B cell (primary cell): ENCODE measurements around the gene GSG1L. TPM values are rescaled to one million over a fixed set of nuclear protein-coding genes. Genes with fewer than 3 reads are reported as not detected.

Source experiments
- ATAC-seq: fragments of 200-7000 bp; cut with Tn5 transposase; one replicate; pipeline ENCODE4 v1.10.0; 2021; ENCODE audit warnings: low read depth, mild to moderate bottlenecking, moderate number of reproducible peaks, moderate library complexity
- CTCF ChIA-PET: fragments of 350-600 bp; sonication (Branson Sonifier 250); formaldehyde crosslinking; loops from one replicate; lab custom pipeline; 2021; ENCODE audit warnings: antibody characterized with exemption, inconsistent platforms; lab: Charles Lee
- POLR2A ChIA-PET: fragments of 350-600 bp; sonication (Branson Sonifier 250); formaldehyde crosslinking; loops from one replicate; lab custom pipeline; 2021; ENCODE audit warnings: antibody characterized with exemption; lab: Charles Lee
- DNase-seq: peaks from one replicate; pipeline ENCODE4 v3.0.0; 2013
- H2AFZ ChIP-seq: 2 replicates; pipeline ENCODE4 v1.6.1; 2012; ENCODE audit warnings: mild to moderate bottlenecking, low read depth, low read length; ENCODE audit not compliant: insufficient read depth, poor library complexity, severe bottlenecking
- H3K27ac ChIP-seq, 2 donors: 1 replicate in 1 of 2; 2 replicates in 1 of 2; pipeline ENCODE4 v1.5.1; 2012 to 2013; ENCODE audit warnings: low read length in 2 of 2, mild to moderate bottlenecking in 2 of 2, moderate library complexity in 1 of 2
- H3K27me3 ChIP-seq, 4 experiments: fragments of 200-600 bp in 1 of 4; sonication (generic) in 1 of 4; replicated peaks in 1 of 4; 1 replicate in 2 of 4; 2 replicates in 2 of 4; pipeline versions ENCODE4 v1.6.1 to v1.7.0; 2013 to 2016; ENCODE audit warnings: low read length in 3 of 4, mild to moderate bottlenecking in 2 of 4, mixed read lengths in 1 of 4, moderate library complexity in 1 of 4; ENCODE audit not compliant: insufficient read depth in 4 of 4, control insufficient read depth in 3 of 4; ENCODE audit errors: control extremely low read depth in 1 of 4
- H3K36me3 ChIP-seq, 2 experiments: replicated peaks in 1 of 2; 1 replicate in 1 of 2; 2 replicates in 1 of 2; pipeline versions ENCODE4 v1.6.1 to v1.7.1; 2013; ENCODE audit warnings: low read length in 1 of 2; ENCODE audit not compliant: insufficient read depth in 2 of 2, control insufficient read depth in 1 of 2; ENCODE audit errors: control extremely low read depth in 1 of 2, extremely low read depth in 1 of 2
- H3K4me1 ChIP-seq, 2 donors: fragments of 200-600 bp in 1 of 2; sonication (generic) in 1 of 2; 1 replicate in 1 of 2; 2 replicates in 1 of 2; pipeline versions ENCODE4 v1.5.1 to v1.6.1; 2013 to 2017; ENCODE audit warnings: low read length in 2 of 2; ENCODE audit not compliant: control insufficient read depth in 2 of 2, insufficient read depth in 2 of 2
- H3K4me2 ChIP-seq: replicated peaks from 2 replicates; pipeline ENCODE3; 2012; ENCODE audit warnings: mild to moderate bottlenecking, low read depth, low read length; ENCODE audit not compliant: poor library complexity, severe bottlenecking
- H3K4me3 ChIP-seq, 5 experiments: fragments of 200-600 bp in 1 of 5; sonication (generic) in 1 of 5; 1 replicate in 3 of 5; 2 replicates in 2 of 5; pipeline versions ENCODE4 v1.5.1 to v1.7.0; 2011 to 2016; ENCODE audit warnings: low read length in 4 of 5, mild to moderate bottlenecking in 4 of 5, low read depth in 2 of 5, control low read depth in 1 of 5, moderate library complexity in 1 of 5; ENCODE audit not compliant: insufficient read depth in 1 of 5; ENCODE audit errors: control extremely low read depth in 1 of 5, extremely low read depth in 1 of 5
- H3K79me2 ChIP-seq: fragments of 200-600 bp; sonication (generic); one replicate; pipeline ENCODE4 v1.6.0; 2016; ENCODE audit warnings: low read length; ENCODE audit not compliant: control insufficient read depth, insufficient read depth
- H3K9ac ChIP-seq: fragments of 200-600 bp; sonication (generic); 2 replicates; pipeline ENCODE4 v1.6.1; 2017; ENCODE audit warnings: mild to moderate bottlenecking, low read length, moderate library complexity
- H3K9me3 ChIP-seq, 3 donors: one replicate each; pipeline versions ENCODE4 v1.6.1 to v1.7.1; 2013; ENCODE audit warnings: low read length in 2 of 3; ENCODE audit not compliant: control insufficient read depth in 2 of 3, insufficient read depth in 1 of 3; ENCODE audit errors: control extremely low read depth in 1 of 3
- H4K20me1 ChIP-seq: 2 replicates; pipeline ENCODE4 v1.6.0; 2012; ENCODE audit warnings: mild to moderate bottlenecking, low read length; ENCODE audit not compliant: insufficient read depth, control insufficient read depth, poor library complexity, severe bottlenecking
- H3K27ac Mint-ChIP-seq: one replicate; pipeline ENCODE4 v1.8.0; 2021; ENCODE audit warnings: mixed read lengths
- H3K27me3 Mint-ChIP-seq: one replicate; pipeline ENCODE4 v1.8.0; 2021; ENCODE audit warnings: mixed read lengths
- H3K4me1 Mint-ChIP-seq: one replicate; pipeline ENCODE4 v1.8.0; 2021; ENCODE audit warnings: mixed read lengths
- H3K4me3 Mint-ChIP-seq: one replicate; pipeline ENCODE4 v1.8.0; 2021; ENCODE audit warnings: mixed read lengths
- H3K9me3 Mint-ChIP-seq: one replicate; pipeline ENCODE4 v1.8.0; 2022; ENCODE audit warnings: mixed read lengths; ENCODE audit not compliant: insufficient read depth
- EZH2 ChIP-seq: IDR thresholded peaks from 2 replicates; pipeline ENCODE4 v1.6.1; 2012; ENCODE audit warnings: borderline replicate concordance, low read depth, mild to moderate bottlenecking, moderate library complexity, low read length; ENCODE audit not compliant: insufficient read depth, poor library complexity, severe bottlenecking
- WGBS: methylation state at CpG from one replicate; pipeline ENCODE4 v1.1.5; 2013; ENCODE audit warnings: missing lambda C conversion rate; ENCODE audit not compliant: insufficient coverage; 5-methylcytosine and 5-hydroxymethylcytosine counted together
- intact Hi-C: fragments of 100-400 bp; cut with micrococcal nuclease; formaldehyde crosslinking; loops from one replicate; pipeline ENCODE4 v1.10.0; 2022
- polyA plus RNA-seq: library from polyadenylated mRNA; depleted of rRNA; stranded (reverse); fragments of >200 nt; gene quantifications from 2 replicates; pipeline ENCODE4 v1.2.3, GENCODE V29; 2012
- total RNA-seq, 2 donors: library from RNA; stranded (reverse); fragments of 120-200 nt in 1 of 2; gene quantifications; 1 replicate in 1 of 2; 2 replicates in 1 of 2; pipeline versions ENCODE4 v1.2.3 to v1.2.4, GENCODE V29; 2013 to 2022
- TF ChIP-seq, protein P1 (sequence below): fragments of 200-600 bp; IDR thresholded peaks from one replicate; pipeline ENCODE4 v1.8.0; 2022; ENCODE audit warnings: antibody characterized with exemption, mild to moderate bottlenecking

Gene GSG1L
- total and polyA plus RNA-seq, 2 donors (not counting 1 experiment from before 2014, with no cell fraction given): 0.01 TPM; not detected in 1

DNA sequence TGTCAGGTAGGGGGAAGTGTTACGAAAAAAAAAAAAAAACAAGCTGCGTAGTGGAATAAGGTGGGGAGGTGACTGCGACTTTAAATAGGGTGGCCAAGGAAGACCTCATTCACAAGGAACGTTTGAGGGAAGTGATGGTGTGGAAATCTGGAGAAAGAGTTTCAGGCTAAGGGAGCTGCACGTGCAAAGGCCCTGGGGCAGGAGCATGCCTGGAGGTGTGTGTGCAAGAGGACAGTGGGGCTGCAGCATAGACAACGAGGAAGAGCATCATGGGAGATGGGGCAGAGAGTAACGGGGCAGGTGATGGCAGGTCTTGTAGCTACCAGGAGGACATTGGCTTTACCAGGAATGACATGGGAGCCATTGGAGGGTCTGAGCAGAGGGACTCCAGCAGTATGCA lies 12.0 kb downstream of the GSG1L start:
- Histone ChIP-seq H3K4me2 (no peak overlapping the region), H3K27me3 (peaks cover 0 to 2% (median 0%) of the 10 kb centered on the region in 4 experiments), H3K4me1 (no peaks in the 10 kb centered on the region), H3K4me3 (no peak overlapping the region), H3K9me3 (peaks cover 0 to 20% (median 5%) of the 10 kb centered on the region in 3 donors), H4K20me1 (no peaks in the 10 kb centered on the region), H3K79me2 (no peaks in the 10 kb centered on the region), H3K27ac (no peak overlapping the region), H2AFZ (no peak overlapping the region), H3K36me3 (no peaks in the 10 kb centered on the region), H3K9ac (no peak overlapping the region)
- H3K27me3 Mint-ChIP-seq: peaks cover 18% of the 10 kb centered on the region
- H3K4me1 Mint-ChIP-seq: no peaks in the 10 kb centered on the region
- TF ChIP-seq, protein P1, sequence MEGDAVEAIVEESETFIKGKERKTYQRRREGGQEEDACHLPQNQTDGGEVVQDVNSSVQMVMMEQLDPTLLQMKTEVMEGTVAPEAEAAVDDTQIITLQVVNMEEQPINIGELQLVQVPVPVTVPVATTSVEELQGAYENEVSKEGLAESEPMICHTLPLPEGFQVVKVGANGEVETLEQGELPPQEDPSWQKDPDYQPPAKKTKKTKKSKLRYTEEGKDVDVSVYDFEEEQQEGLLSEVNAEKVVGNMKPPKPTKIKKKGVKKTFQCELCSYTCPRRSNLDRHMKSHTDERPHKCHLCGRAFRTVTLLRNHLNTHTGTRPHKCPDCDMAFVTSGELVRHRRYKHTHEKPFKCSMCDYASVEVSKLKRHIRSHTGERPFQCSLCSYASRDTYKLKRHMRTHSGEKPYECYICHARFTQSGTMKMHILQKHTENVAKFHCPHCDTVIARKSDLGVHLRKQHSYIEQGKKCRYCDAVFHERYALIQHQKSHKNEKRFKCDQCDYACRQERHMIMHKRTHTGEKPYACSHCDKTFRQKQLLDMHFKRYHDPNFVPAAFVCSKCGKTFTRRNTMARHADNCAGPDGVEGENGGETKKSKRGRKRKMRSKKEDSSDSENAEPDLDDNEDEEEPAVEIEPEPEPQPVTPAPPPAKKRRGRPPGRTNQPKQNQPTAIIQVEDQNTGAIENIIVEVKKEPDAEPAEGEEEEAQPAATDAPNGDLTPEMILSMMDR: no peak
- no peak for TF ChIP-seq EZH2
- peaks cover 8% of the 10 kb centered on the region for H3K9me3 Mint-ChIP-seq
- intact Hi-C loops: no loop called here
- no peak overlapping the region for H3K27ac Mint-ChIP-seq
- no peak overlapping the region for H3K4me3 Mint-ChIP-seq
- no peak for ATAC-seq
- CTCF ChIA-PET: no interaction called here
- WGBS: 73% methylated on average over 7 of the region's 7 CpGs
- no peak for DNase-seq
- POLR2A ChIA-PET: no interaction called here

DNA sequence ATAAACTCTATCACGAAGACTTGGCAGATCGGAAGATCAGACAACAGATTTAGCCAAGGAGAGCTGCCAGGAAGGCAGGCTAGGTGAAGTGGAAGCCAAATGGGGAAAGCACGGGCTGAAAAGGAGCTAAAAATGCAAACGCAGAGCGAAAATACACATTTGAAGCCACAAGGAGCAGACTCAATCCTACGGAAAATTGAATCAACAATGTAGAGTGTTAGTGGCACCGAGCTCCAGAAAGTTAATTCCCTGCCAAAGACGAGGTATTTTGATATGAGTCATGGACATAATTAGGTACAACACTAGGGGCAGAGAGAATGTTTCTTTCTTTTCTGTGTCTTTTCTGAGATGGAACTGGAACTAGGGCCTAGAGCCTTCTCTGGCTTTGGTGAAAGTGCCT lies 20.7 kb downstream of the GSG1L start:
- no peak overlapping the region for H3K4me2 ChIP-seq
- no peak for DNase-seq
- TF ChIP-seq EZH2: no peak
- TF ChIP-seq, protein P1: no peak
- no peaks in the 10 kb centered on the region for H3K36me3 ChIP-seq
- H3K4me3 ChIP-seq: no peak overlapping the region
- Mint-ChIP-seq H3K4me3 (no peak overlapping the region), H3K4me1 (no peaks in the 10 kb centered on the region), H3K9me3 (peaks cover 6% of the 10 kb centered on the region), H3K27ac (no peak overlapping the region), H3K27me3 (peaks cover 25% of the 10 kb centered on the region)
- WGBS: 90% methylated on average over 7 of the region's 8 CpGs
- no peaks in the 10 kb centered on the region for H4K20me1 ChIP-seq
- H3K79me2 ChIP-seq: no peaks in the 10 kb centered on the region
- H2AFZ ChIP-seq: no peak overlapping the region
- no peak overlapping the region for H3K9ac ChIP-seq
- H3K27me3 ChIP-seq: no peaks in the 10 kb centered on the region
- ChIA-PET CTCF (no interaction called here), POLR2A (no interaction called here)
- peaks cover 0 to 4% (median 0%) of the 10 kb centered on the region in 3 donors for H3K9me3 ChIP-seq
- no peak overlapping the region for H3K27ac ChIP-seq
- ATAC-seq: no peak
- no peaks in the 10 kb centered on the region for H3K4me1 ChIP-seq
- intact Hi-C loops: no loop called here
